ENCODE results near the gene PPP1R15B.
A peak's percentile ranks its signal among the peaks of the same experiment; 100 is the strongest.

The PPP1R15B gene

GRCh38 chr1:204366759-204367158, 44.9 kb downstream of the PPP1R15B start:
- H3K36me3 Mint-ChIP-seq = no peaks in the 10 kb centered on the region
- no peak overlapping the region for H3K4me3 Mint-ChIP-seq
- peaks cover 25% of the 10 kb centered on the region for H3K27me3 Mint-ChIP-seq
- H3K27ac Mint-ChIP-seq = no peak overlapping the region
- ATAC-seq (ENCODE audit: low read depth) (no peak), DNase-seq (ENCODE audit: low spot score in 2 of 2) (no peak)
- H3K4me1 Mint-ChIP-seq = peaks cover 4% of the 10 kb centered on the region
- H3K9me3 Mint-ChIP-seq = no peaks in the 10 kb centered on the region

- Mint-ChIP-seq H3K4me3 (peak overlapping the region; percentile 79), H3K36me3 (no peaks in the 10 kb centered on the region), H3K27ac (no peak overlapping the region), H3K9me3 (no peaks in the 10 kb centered on the region), H3K27me3 (peaks cover 33% of the 10 kb centered on the region), H3K4me1 (peaks cover 4% of the 10 kb centered on the region)
- ATAC-seq (ENCODE audit: low read depth) (peak; percentile 87), DNase-seq (ENCODE audit: low spot score in 2 of 2) (peak; percentile 64)
These were observed 48.1 kb downstream of the PPP1R15B start for GRCh38 chr1:204363335-204364114.

- Mint-ChIP-seq H3K4me3 (peak overlapping the region; percentile 79), H3K36me3 (no peaks in the 10 kb centered on the region), H3K4me1 (peaks cover 4% of the 10 kb centered on the region), H3K27me3 (peaks cover 33% of the 10 kb centered on the region), H3K27ac (no peak overlapping the region), H3K9me3 (no peaks in the 10 kb centered on the region)
- ATAC-seq (ENCODE audit: low read depth) (no peak), DNase-seq (ENCODE audit: low spot score in 2 of 2) (no peak)
These were observed 48.7 kb downstream of the PPP1R15B start for GRCh38 chr1:204362984-204363334.

GRCh38 chr1:204361781-204362180, 49.8 kb downstream of the PPP1R15B start:
- Mint-ChIP-seq H3K36me3 (no peaks in the 10 kb centered on the region), H3K4me3 (no peak overlapping the region), H3K4me1 (peaks cover 7% of the 10 kb centered on the region), H3K27ac (no peak overlapping the region), H3K27me3 (peaks cover 30% of the 10 kb centered on the region), H3K9me3 (no peaks in the 10 kb centered on the region)
- DNase-seq (ENCODE audit: low spot score in 2 of 2) = no peak
- ATAC-seq (ENCODE audit: low read depth) = no peak

DNA sequence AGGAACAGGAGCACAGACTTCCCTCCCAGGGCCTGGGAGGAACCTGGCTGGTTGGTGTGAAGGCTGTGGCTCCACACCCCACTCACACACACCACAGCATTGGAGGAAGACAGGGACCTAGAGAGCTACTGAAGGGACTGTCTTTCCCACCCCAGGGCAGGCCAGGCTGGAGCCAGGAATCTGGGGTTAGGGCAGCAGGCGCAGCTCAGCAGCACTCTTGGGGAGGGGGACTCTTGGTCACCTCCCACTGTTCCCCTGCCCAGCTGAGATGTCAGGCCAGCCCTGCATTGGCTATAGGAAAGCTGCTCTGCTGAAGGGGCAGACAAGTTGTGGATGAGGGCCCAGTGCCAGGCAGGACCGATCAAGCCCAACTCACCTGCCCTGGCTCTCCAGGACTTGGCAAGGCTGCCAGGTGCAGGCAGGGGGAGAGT, 50.3 kb downstream of the PPP1R15B start:
- H3K4me1 Mint-ChIP-seq = peaks cover 7% of the 10 kb centered on the region
- no peak for ATAC-seq (ENCODE audit: low read depth)
- no peaks in the 10 kb centered on the region for H3K9me3 Mint-ChIP-seq
- H3K36me3 Mint-ChIP-seq = no peaks in the 10 kb centered on the region
- no peak for DNase-seq (ENCODE audit: low spot score in 2 of 2)
- no peak overlapping the region for H3K27ac Mint-ChIP-seq
- no peak overlapping the region for H3K4me3 Mint-ChIP-seq
- peaks cover 30% of the 10 kb centered on the region for H3K27me3 Mint-ChIP-seq

- Mint-ChIP-seq H3K36me3 (no peaks in the 10 kb centered on the region), H3K4me3 (no peak overlapping the region), H3K4me1 (peaks cover 7% of the 10 kb centered on the region)
These were observed 51.3 kb downstream of the PPP1R15B start for GRCh38 chr1:204360314-204360713.

DNA sequence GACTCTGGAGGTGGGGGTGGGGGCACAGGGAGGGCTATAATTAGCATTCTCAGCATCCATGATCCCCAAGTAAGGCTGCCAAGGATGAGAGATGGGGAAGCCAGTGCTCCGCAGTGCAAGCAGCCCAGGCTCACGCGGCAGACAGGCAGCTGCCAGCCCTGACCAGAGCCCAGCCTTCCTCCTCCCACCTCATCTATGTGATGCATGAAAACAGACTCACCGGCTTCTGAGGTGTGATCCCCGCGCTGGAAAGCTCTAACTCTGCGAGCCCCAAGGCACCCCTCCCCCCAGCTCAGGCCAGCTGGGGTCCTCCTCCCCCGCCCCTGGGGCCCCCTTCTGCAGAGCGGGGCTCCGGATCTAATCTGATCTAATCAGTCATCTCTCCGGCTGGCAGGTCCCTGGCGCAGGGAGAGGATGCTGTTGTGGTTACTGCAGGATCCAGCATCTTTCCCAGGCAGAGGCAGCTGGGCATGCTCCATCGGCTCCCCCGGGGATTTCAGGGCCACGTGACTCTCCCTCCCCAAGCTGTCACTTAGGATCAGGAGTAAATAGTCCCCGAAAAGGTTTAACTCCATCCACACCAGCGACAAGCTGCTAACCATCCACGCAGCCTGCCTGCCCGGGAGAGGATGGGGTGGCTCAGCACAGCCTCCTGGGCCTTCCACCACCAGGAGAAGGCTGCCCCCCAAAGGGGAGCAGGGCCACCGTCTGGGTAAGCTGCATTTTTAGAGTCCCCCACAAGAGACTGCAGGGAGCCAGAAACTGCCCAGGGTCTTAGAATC, 52.0 kb downstream of the PPP1R15B start, which contains the start of gene PLEKHA6:
Gene PLEKHA6, minus strand, starts transcription at position 456 of the 782 bp plus-strand sequence. CDS start 86,202 bp downstream, outside the sequence.
- Mint-ChIP-seq H3K4me1 (peaks cover 7% of the 10 kb centered on the region), H3K27me3 (peaks cover 19% of the 10 kb centered on the region), H3K36me3 (no peaks in the 10 kb centered on the region), H3K4me3 (no peak within 1 kb of the TSS), H3K9me3 (no peaks in the 10 kb centered on the region), H3K27ac (no peak within 1 kb of the TSS)
- DNase-seq (ENCODE audit: low spot score in 2 of 2) = no peak
- no peak for ATAC-seq (ENCODE audit: low read depth)

More at GRCh38 chr1:204360314-204360713, 51.3 kb downstream of the PPP1R15B start:
- peaks cover 24% of the 10 kb centered on the region for H3K27me3 Mint-ChIP-seq
- DNase-seq (ENCODE audit: low spot score in 2 of 2) (no peak), ATAC-seq (ENCODE audit: low read depth) (no peak)
- no peak overlapping the region for H3K27ac Mint-ChIP-seq
- no peaks in the 10 kb centered on the region for H3K9me3 Mint-ChIP-seq

GRCh38 chr1:204359131-204359473, 52.5 kb downstream of the PPP1R15B start:
- ATAC-seq (ENCODE audit: low read depth) (no peak), DNase-seq (ENCODE audit: low spot score in 2 of 2) (no peak)
- H3K4me3 Mint-ChIP-seq = no peak overlapping the region
- H3K4me1 Mint-ChIP-seq = peaks cover 7% of the 10 kb centered on the region
- no peak overlapping the region for H3K27ac Mint-ChIP-seq
- no peaks in the 10 kb centered on the region for H3K36me3 Mint-ChIP-seq
- H3K9me3 Mint-ChIP-seq = no peaks in the 10 kb centered on the region
- H3K27me3 Mint-ChIP-seq = peaks cover 23% of the 10 kb centered on the region

- no peak overlapping the region for H3K27ac Mint-ChIP-seq
- ATAC-seq (ENCODE audit: low read depth) = no peak
- H3K4me1 Mint-ChIP-seq = peaks cover 3% of the 10 kb centered on the region
- no peaks in the 10 kb centered on the region for H3K9me3 Mint-ChIP-seq
- H3K36me3 Mint-ChIP-seq = no peaks in the 10 kb centered on the region
- DNase-seq (ENCODE audit: low spot score in 2 of 2) = no peak
- peaks cover 21% of the 10 kb centered on the region for H3K27me3 Mint-ChIP-seq
- H3K4me3 Mint-ChIP-seq = no peak overlapping the region
These were observed 53.0 kb downstream of the PPP1R15B start for GRCh38 chr1:204358605-204359004.

DNA sequence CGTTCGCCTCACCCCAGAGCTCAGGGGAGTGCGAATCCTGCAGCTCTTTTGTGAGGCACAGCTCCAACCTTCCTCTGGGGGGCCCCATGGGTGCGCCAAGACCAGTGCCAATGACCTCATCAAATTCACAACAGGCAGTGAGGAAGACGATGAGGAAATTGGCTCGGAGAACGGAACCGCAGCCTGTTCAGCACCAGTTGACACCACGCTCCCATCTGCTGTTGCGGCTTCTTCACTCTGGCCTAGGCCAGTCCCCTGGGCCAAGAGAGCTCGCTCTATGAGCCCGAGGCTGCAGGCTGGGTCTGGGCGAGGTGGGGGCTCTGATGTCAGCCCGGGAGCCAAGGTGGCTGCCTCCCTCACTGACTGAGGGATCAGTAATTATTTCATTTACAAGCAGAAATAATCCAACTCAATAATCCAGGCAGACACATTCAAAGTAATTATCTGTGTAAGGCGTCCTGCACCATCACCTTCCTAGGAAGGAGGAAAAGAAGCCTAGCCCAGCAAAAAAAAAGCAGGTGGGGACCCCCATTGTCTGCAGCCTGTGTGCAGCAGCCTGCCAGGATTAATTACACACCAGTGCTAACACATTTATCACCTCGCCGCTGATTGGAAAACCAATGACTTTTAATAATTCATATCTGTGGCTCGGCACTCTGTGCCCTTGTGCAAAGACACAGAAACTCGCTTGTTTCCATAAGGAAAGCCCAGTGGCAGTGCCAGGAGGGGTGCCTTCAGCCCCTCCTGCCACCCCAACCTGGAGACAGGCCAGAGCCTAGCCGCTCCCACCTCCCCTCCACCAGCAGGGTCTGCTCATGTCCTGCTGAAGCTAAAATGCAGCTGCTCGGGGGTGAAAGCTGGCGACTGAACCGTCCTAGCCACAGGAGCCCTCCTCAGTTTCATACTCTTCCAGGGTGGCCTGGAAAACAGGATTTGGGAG, 53.8 kb downstream of the PPP1R15B start:
- Mint-ChIP-seq H3K9me3 (no peaks in the 10 kb centered on the region), H3K27ac (no peak overlapping the region), H3K27me3 (peaks cover 24% of the 10 kb centered on the region), H3K4me3 (no peak overlapping the region), H3K4me1 (peaks cover 3% of the 10 kb centered on the region), H3K36me3 (no peaks in the 10 kb centered on the region)
- ATAC-seq (ENCODE audit: low read depth) (peak; percentile 78), DNase-seq (ENCODE audit: low spot score in 2 of 2) (no peak)

DNA sequence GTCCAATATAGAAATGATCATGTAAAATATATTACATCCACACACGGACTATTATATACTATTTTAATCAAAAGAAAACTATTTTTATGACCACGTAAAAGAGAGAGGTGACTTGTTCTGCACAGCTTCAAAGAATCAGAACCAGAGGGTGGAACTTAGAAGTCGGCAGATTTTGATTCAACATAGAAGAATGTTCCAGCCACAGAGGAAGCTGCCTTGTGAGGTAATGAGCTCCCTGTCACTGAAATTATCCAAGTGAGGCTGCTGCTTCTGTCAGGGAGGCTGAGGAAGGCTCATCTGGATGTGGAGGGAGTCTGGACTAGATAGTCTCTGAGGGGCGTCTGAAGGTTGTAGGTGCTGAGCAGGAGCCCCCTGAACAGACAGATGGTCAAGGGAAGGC, 54.6 kb downstream of the PPP1R15B start:
- no peak overlapping the region for H3K27ac Mint-ChIP-seq
- H3K27me3 Mint-ChIP-seq = peaks cover 24% of the 10 kb centered on the region
- ATAC-seq (ENCODE audit: low read depth) (no peak), DNase-seq (ENCODE audit: low spot score in 2 of 2) (no peak)
- no peaks in the 10 kb centered on the region for H3K9me3 Mint-ChIP-seq
- H3K4me1 Mint-ChIP-seq = peaks cover 3% of the 10 kb centered on the region
- no peak overlapping the region for H3K4me3 Mint-ChIP-seq
- no peaks in the 10 kb centered on the region for H3K36me3 Mint-ChIP-seq

GRCh38 chr1:204355913-204356312, 55.7 kb downstream of the PPP1R15B start:
- Mint-ChIP-seq H3K27ac (no peak overlapping the region), H3K4me1 (peaks cover 3% of the 10 kb centered on the region), H3K27me3 (peaks cover 24% of the 10 kb centered on the region), H3K4me3 (no peak overlapping the region), H3K9me3 (no peaks in the 10 kb centered on the region), H3K36me3 (no peaks in the 10 kb centered on the region)
- ATAC-seq (ENCODE audit: low read depth) = no peak
- no peak for DNase-seq (ENCODE audit: low spot score in 2 of 2)

GRCh38 chr1:204354579-204354978, 57.0 kb downstream of the PPP1R15B start:
- Mint-ChIP-seq H3K4me3 (no peak overlapping the region), H3K36me3 (no peaks in the 10 kb centered on the region), H3K9me3 (no peaks in the 10 kb centered on the region), H3K27me3 (peaks cover 26% of the 10 kb centered on the region), H3K4me1 (peaks cover 3% of the 10 kb centered on the region), H3K27ac (no peak overlapping the region)
- DNase-seq (ENCODE audit: low spot score in 2 of 2) (no peak), ATAC-seq (ENCODE audit: low read depth) (no peak)
